AG08395 (cell line): ENCODE measurements around the gene KRTAP2-1.
A peak's percentile ranks its signal among the peaks of the same experiment; 100 is the strongest.
"Not testable (repeated sequence)": the region's sequence is repeated elsewhere in the genome, so short reads cannot be mapped to it uniquely, and the experiment has no call there.

Source experiments
- DNase-seq: peaks from one replicate; pipeline ENCODE4 v3.0.0; 2012; ENCODE audit warnings: mixed read lengths, low spot score

Gene KRTAP2-1

GRCh38 chr17:41057547-41057946, 10.4 kb upstream of the KRTAP2-1 start:
- DNase-seq = no peak

GRCh38 chr17:41055130-41055529, 8.0 kb upstream of the KRTAP2-1 start, which contains the start of gene KRTAP2-2:
TSS of gene KRTAP2-2 (minus strand) at chr17:41055230. CDS start at chr17:41055211, 19 bp downstream.
- not testable (repeated sequence) for DNase-seq

- not testable (repeated sequence) for DNase-seq
These were observed 7.4 kb upstream of the KRTAP2-1 start for GRCh38 chr17:41054556-41054955.

GRCh38 chr17:41054025-41054424, 6.9 kb upstream of the KRTAP2-1 start:
- no peak for DNase-seq

- DNase-seq = no peak
These were observed 5.5 kb upstream of the KRTAP2-1 start for GRCh38 chr17:41052566-41052965.

- peak; percentile 69 for DNase-seq
These were observed 2.0 kb upstream of the KRTAP2-1 start for GRCh38 chr17:41049110-41049509.

GRCh38 chr17:41048441-41048840, 1.3 kb upstream of the KRTAP2-1 start:
- peak; percentile 74 for DNase-seq

- DNase-seq = no peak
These were observed 4.2 kb downstream of the KRTAP2-1 start for GRCh38 chr17:41042953-41043352.

GRCh38 chr17:41040783-41041571, 6.1 kb downstream of the KRTAP2-1 start, which contains the start of gene KRTAP1-1:
TSS of gene KRTAP1-1 (minus strand) at chr17:41041450. CDS start at chr17:41041397, 53 bp downstream.
- DNase-seq = peak; percentile 48

- DNase-seq = no peak
These were observed 9.2 kb downstream of the KRTAP2-1 start for GRCh38 chr17:41037853-41038350.

- DNase-seq = not testable (repeated sequence)
These were observed 12.7 kb downstream of the KRTAP2-1 start, which contains the start of gene KRTAP1-3 for GRCh38 chr17:41034346-41034935. TSS of gene KRTAP1-3 (minus strand) at chr17:41034874. CDS start at chr17:41034821, 53 bp downstream.

- DNase-seq = no peak
These were observed 17.4 kb downstream of the KRTAP2-1 start, which contains the start of gene KRTAP1-4 for GRCh38 chr17:41029633-41030245. TSS of gene KRTAP1-4 (minus strand) at chr17:41030195. CDS start at chr17:41030078, 117 bp downstream.

- peak; percentile 74 for DNase-seq
These were observed 20.2 kb downstream of the KRTAP2-1 start, which contains the start of gene KRTAP1-5 for GRCh38 chr17:41026715-41027471. TSS of gene KRTAP1-5 (minus strand) at chr17:41027208. CDS start at chr17:41027155, 53 bp downstream.

- DNase-seq = no peak
These were observed 22.4 kb downstream of the KRTAP2-1 start for GRCh38 chr17:41024697-41025096.

- DNase-seq = no peak
These were observed 26.8 kb downstream of the KRTAP2-1 start for GRCh38 chr17:41020336-41020735.

- no peak for DNase-seq
These were observed 27.7 kb downstream of the KRTAP2-1 start for GRCh38 chr17:41019415-41019814.

- no peak for DNase-seq
These were observed 28.6 kb downstream of the KRTAP2-1 start for GRCh38 chr17:41018541-41018940.

GRCh38 chr17:41016578-41017215, 30.4 kb downstream of the KRTAP2-1 start:
- no peak for DNase-seq

- no peak for DNase-seq
These were observed 31.7 kb downstream of the KRTAP2-1 start for GRCh38 chr17:41015454-41015853.

GRCh38 chr17:41013606-41014005, 33.5 kb downstream of the KRTAP2-1 start:
- peak; percentile 62 for DNase-seq

GRCh38 chr17:41013181-41013580, 33.9 kb downstream of the KRTAP2-1 start:
- DNase-seq = peak; percentile 36
